ENCODE measurements around the gene CDK18.

CDK18 gene

GRCh38 chr1:205495237-205495823, 9.1 kb upstream of the CDK18 start (continued):
- TF ChIP-seq HOXD13 (CRISPR knock-in tag; IDR thresholded peaks at IDR 0.05; ENCODE audit: borderline replicate concordance) (no peak), ZNF394 (tag by site-specific recombination; IDR thresholded peaks at IDR 0.05; ENCODE audit: borderline replicate concordance) (no peak), ZNF658 (tag by site-specific recombination; IDR thresholded peaks at IDR 0.05) (no peak), ZNF624 (tag by site-specific recombination; IDR thresholded peaks at IDR 0.05) (no peak), ZNF76 (tag by site-specific recombination; IDR thresholded peaks at IDR 0.05; ENCODE audit: borderline replicate concordance, low read depth) (0 out of 2 replicates have a peak, but pooled peaks have one; percentile 45), ZNF133 (tag by site-specific recombination; IDR thresholded peaks at IDR 0.05) (no peak), ZNF510 (tag by site-specific recombination; IDR thresholded peaks at IDR 0.05; ENCODE audit: insufficient replicate concordance) (no peak), ZNF302 (tag by site-specific recombination; IDR thresholded peaks at IDR 0.05; ENCODE audit: low read depth) (no peak), ZNF791 (tag by site-specific recombination; IDR thresholded peaks at IDR 0.05) (no peak), GLIS2 (tag by site-specific recombination; IDR thresholded peaks at IDR 0.05) (peak; percentile 45), ZNF132 (tag by site-specific recombination; IDR thresholded peaks at IDR 0.05; ENCODE audit: borderline replicate concordance) (no peak), ZNF350 (tag by site-specific recombination; IDR thresholded peaks at IDR 0.05) (no peak), ZNF426 (tag by site-specific recombination; IDR thresholded peaks at IDR 0.05) (no peak), ZFP3 (tag by site-specific recombination; IDR thresholded peaks at IDR 0.05; ENCODE audit: low read depth) (no peak), PRDM2 (tag by site-specific recombination; IDR thresholded peaks at IDR 0.05; ENCODE audit: borderline replicate concordance) (no peak), ZNF341 (tag by site-specific recombination; IDR thresholded peaks at IDR 0.05; ENCODE audit: low read depth) (peak; percentile 40; the same call in 1 of the 2 replicates), ZFP41 (tag by site-specific recombination; IDR thresholded peaks at IDR 0.05; ENCODE audit: borderline replicate concordance) (no peak), ZBTB21 (tag by site-specific recombination; IDR thresholded peaks at IDR 0.05) (no peak; the same call in 1 of the 2 replicates), SALL2 (tag by site-specific recombination; IDR thresholded peaks at IDR 0.05; ENCODE audit: borderline replicate concordance) (no peak), ZBTB49 (tag by site-specific recombination; IDR thresholded peaks at IDR 0.05; ENCODE audit: low read depth) (no peak), ZNF169 (tag by site-specific recombination; IDR thresholded peaks at IDR 0.05) (no peak), ZNF292 (tag by site-specific recombination; IDR thresholded peaks at IDR 0.05; ENCODE audit: borderline replicate concordance, low read depth) (no peak), PRDM4 (tag by site-specific recombination; IDR thresholded peaks at IDR 0.05) (peak; percentile 51; the same call in 1 of the 2 replicates), ZSCAN18 (tag by site-specific recombination; IDR thresholded peaks at IDR 0.05) (no peak)
- TF ChIP-seq, protein P1, sequence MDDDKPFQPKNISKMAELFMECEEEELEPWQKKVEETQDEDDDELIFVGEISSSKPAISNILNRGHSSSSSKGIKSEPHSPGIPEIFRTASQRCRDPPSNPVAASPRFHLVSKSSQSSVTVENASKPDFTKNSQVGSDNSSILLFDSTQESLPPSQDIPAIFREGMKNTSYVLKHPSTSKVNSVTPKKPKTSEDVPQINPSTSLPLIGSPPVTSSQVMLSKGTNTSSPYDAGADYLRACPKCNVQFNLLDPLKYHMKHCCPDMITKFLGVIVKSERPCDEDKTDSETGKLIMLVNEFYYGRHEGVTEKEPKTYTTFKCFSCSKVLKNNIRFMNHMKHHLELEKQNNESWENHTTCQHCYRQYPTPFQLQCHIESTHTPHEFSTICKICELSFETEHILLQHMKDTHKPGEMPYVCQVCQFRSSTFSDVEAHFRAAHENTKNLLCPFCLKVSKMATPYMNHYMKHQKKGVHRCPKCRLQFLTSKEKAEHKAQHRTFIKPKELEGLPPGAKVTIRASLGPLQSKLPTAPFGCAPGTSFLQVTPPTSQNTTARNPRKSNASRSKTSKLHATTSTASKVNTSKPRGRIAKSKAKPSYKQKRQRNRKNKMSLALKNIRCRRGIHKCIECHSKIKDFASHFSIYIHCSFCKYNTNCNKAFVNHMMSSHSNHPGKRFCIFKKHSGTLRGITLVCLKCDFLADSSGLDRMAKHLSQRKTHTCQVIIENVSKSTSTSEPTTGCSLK (tag by site-specific recombination; IDR thresholded peaks at IDR 0.05), result no peak

Measured in HEK293 (cell line).